T-helper 1 cell (primary cell): ENCODE results near the gene MMP17.
"Not testable (repeated sequence)": the region's sequence is repeated elsewhere in the genome, so short reads cannot be mapped to it uniquely, and the experiment has no call there.

Experiments
- DNase-seq, 5 donors: peaks; one replicate each; pipeline ENCODE4 v3.0.0-alpha.2; 2012 to 2020

Gene MMP17

DNA sequence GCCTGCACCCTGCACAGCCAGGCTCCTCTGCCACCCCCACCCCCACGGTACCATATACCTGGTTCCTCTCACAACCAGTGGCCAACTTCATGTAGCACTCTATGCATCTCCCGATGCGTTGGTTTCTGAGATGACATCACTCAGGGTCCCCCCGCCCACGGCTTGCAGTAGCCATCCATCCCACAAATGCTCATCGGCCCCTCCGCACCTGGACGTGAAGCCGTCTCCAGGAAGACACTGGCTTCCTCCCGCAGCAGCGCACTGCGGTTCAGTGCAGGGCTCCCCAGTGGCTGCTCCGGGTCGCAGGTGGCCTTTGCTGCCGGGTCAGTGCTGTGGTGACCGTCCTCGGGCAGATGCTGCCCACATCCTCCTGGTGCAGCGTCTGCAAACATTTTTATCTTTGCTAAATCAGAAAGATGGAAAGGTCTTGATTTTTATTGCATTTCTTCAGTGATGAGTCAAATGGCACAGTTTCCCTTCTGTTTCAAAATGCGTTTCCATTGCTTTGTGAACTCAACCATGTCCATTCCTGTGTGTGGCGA, 27.5 kb upstream of the MMP17 start:
- DNase-seq = no peak

DNA sequence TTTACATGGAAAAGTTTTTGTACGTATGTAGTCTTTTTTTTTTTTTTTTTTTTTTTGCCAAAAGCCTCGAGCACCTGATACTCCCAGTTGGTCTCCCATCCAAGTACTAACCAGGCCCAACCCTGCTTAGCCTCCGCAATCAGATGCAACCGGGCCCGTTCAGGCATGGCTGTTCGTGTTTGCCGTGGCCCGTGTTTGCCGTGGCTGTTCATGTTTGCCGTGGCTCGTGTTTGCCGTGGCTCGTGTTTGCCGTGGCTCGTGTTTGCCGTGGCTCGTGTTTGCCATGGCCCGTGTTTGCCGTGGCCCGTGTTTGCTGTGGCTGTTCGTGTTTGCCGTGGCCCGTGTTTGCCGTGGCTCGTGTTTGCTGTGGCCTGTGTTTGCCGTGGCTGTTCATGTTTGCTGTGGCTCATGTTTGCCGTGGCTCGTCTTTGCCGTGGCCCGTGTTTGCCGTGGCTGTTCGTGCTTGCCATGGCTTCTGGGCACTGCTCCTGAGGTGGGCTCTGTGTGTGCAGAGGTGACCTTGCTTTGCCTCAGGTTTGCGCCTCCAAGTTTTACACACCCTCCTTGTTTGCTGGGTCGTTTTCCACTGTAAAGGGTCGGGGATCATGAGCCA, 26.8 kb upstream of the MMP17 start:
- DNase-seq = no peak

DNA sequence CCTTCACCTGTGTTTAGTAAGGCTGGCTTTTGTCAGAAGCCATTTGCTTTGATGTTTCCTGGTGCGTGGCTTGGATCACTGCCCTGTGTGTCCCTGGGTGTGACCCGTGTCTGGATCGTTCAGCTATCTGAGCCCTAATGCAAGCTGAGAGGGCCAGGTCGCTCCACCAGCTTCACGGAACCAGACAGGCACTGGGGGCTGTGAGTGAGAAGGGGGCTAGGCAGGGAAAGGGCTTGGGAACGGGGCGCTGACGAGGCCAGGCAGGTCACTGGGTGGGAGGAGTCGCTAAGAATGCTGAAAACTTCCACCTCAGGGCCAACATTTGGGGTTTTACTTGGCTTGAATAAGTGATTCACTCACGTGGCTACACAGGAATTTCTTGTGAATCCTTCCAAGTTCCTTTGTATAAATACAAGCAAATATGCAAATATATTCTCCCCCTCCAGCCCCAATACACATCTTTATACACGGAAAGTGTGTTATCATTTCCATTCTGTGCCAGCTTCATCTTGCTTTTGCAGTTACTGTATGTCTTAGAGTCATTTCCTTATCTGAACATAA, 24.2 kb upstream of the MMP17 start:
- DNase-seq = no peak

DNA sequence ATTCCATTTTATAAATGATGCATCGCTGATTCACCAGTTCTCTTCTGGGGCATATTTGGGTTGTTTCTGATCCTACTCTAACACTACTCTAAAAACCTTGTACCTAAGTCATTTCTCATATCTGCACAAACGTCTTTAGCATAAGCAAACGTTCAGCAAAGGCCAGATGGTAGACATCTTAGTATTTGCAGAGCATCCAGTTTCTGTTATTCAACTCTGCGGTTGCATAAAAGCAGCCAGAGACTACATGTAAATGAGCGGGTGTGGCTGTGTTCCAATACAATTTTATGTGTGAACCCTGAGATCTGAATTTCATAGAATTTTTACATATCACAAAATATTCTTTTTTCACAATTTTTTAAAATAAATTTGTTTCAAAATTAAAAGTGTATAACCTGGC, 22.8 kb upstream of the MMP17 start:
- no peak for DNase-seq

DNA sequence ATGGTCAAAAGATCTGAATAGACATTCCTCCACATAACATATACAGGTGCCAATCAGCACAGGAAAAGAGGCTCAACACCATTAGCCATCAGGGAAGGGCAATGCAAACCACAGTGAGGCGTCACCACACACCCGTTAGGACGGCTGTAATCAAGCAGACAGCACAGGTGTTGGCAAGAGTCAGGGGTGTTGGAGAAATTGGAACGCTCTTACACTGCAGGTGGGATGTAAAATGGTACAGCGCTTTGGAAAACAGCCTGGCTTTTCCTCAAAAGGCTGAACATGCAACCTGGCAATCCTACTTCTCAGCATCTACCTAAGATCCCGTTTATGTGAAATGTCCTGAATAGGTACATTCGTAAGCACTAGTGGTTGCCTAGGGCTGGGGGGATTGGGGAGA, 21.5 kb upstream of the MMP17 start:
- no peak for DNase-seq

DNA sequence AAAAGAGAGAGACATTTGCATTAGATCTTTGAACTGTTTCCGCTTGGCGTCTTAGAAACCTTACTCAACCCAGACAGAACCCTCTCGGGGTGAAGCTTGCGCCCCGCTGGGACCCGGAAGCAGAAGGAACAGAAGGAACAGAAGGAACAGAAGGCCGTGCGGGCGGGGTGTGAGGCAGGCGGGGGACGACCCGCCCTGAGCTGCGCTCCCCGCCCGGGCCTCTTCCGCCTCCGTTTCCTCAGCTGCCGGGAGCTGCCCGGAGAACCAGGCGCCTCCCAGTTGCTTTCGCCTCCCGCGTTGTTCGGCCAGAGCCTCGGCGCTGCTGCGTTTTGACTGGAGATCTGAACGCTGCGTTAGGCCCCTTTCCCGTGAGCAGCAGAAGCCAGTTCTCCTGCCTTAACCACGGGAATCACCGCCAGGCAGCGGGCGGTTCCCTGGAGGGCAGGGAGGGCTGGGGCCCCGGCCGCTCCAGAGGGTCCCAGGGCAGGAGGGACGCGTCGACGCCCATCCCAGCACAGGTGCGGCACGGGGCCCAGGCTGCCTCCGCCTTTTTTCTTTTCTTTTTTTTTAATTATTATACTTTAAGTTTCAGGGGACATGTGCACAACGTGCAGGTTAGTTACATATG, 19.3 kb upstream of the MMP17 start:
- DNase-seq = peak in 2 of 5 donors; percentile 23 to 50

- not testable (repeated sequence) for DNase-seq
These were observed 18.5 kb upstream of the MMP17 start for GRCh38 chr12:131809476-131810254.

DNA sequence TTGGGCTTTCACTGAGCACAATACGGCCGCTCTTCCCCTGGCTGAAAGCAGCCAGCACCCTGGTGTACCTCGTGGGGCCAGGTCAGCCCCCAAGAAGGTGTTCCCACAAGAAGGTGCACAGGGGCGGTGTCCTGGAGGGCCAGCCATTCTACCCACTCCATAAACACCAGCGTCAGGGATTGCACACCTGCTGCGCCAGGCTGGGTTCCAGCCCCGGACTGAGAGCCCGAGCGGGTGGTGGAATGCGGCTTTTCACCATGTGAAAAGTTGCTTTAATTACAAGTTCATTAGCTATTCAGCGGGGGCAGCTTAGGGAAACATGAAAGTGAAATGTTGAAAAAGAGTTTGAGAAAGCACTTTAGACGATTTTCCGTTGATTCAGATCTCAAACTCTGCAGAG, 17.5 kb upstream of the MMP17 start:
- DNase-seq = no peak

GRCh38 chr12:131815131-131815530, 13.1 kb upstream of the MMP17 start:
- no peak for DNase-seq

DNA sequence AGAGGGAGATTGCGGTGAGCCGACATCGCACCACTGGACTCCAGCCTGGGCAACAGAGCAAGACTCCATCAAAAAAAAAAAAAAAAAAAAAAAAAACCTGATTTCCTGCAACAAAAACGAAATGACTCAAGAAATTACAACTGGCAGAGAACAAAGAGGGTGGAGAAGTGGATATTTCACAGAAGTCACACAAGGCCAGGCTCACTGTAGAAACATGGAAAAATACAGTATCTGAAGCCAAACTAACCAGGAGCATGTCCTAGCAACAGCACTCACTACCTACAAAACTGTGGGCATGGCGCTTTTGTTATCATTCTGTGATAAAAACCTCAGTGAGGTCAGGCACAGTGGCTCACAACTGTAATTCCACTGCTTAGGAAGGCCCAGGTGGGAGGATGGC, 11.7 kb upstream of the MMP17 start:
- DNase-seq = no peak

GRCh38 chr12:131817241-131817640, 11.0 kb upstream of the MMP17 start:
- no peak for DNase-seq

GRCh38 chr12:131818821-131819585, 9.2 kb upstream of the MMP17 start:
- DNase-seq = no peak

- DNase-seq = no peak
These were observed 3.7 kb upstream of the MMP17 start for GRCh38 chr12:131824450-131824849.

- no peak for DNase-seq
These were observed 2.9 kb upstream of the MMP17 start for GRCh38 chr12:131825146-131825892.

- no peak for DNase-seq
These were observed 1.9 kb upstream of the MMP17 start for GRCh38 chr12:131826097-131826928.

GRCh38 chr12:131828671-131829355, 620 bp downstream of the MMP17 start:
- DNase-seq = no peak

GRCh38 chr12:131829356-131829747, 1.2 kb downstream of the MMP17 start:
- no peak for DNase-seq

- DNase-seq = no peak
These were observed 1.7 kb downstream of the MMP17 start for GRCh38 chr12:131829791-131830334.

DNA sequence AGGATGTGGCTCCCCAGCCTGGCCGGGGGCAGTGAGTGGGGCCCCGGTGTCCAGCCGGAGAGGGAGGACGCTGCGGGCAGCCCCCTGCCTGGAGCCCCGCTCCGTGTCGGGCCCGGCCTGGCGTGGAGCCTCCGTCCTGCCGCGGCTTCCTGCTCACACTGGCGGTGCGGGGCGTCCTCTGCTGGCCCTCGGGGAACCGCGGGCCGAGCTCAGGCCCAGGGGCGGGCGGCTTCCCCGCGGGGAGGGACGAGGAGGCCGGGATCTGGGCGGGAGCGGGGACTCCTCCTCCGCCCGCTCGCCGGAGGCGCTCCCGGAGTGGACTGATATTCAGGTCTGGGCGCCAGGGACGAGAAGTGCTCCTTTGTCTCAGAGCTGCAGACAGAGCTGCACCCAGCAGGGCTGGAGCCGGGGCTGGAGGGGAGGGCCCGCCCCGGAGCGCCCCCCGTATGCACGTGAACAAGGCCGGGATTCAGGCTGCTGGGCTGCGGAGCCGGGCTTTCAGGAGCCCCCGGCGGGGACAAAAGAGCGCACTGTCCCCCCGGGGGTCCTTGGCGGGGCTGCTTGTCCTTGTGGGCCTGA, 2.2 kb downstream of the MMP17 start:
- DNase-seq = no peak
